SK-N-SH treated with all-trans-retinoic acid at 6 μM for 48 hours (cell line): ENCODE measurements around the gene ITFG2.

Experiments
- ATAC-seq: fragments of 200-7000 bp; cut with Tn5 transposase; 3 replicates; pipeline ENCODE4 v1.9.1; 2020; ENCODE audit warnings: mild to moderate bottlenecking, moderate library complexity
- ARNTL ChIP-seq: fragments of 450-650 bp; formaldehyde crosslinking; IDR thresholded peaks from 2 replicates; pipeline ENCODE4 v1.5.0; 2020; ENCODE audit warnings: low read depth, mild to moderate bottlenecking, moderate library complexity, borderline replicate concordance
- BACH2 ChIP-seq: fragments of 250-450 bp; sonication (Bioruptor Pico); IDR thresholded peaks from 2 replicates; pipeline ENCODE4 v1.9.0; 2021; ENCODE audit warnings: mild to moderate bottlenecking, borderline replicate concordance
- CSDC2 ChIP-seq: fragments of 250-450 bp; sonication (Bioruptor Pico); IDR thresholded peaks from 2 replicates; pipeline ENCODE4 v1.5.0; 2020; ENCODE audit warnings: mild to moderate bottlenecking, moderate library complexity
- ESRRG ChIP-seq: fragments of 250-450 bp; sonication (Bioruptor Pico); IDR thresholded peaks from 2 replicates; pipeline ENCODE4 v1.6.1; 2021; ENCODE audit warnings: mild to moderate bottlenecking
- GLIS3 ChIP-seq: fragments of 250-450 bp; sonication (Bioruptor Pico); IDR thresholded peaks from 2 replicates; pipeline ENCODE4 v1.5.0; 2020; ENCODE audit warnings: mild to moderate bottlenecking, moderate library complexity
- ISL1 ChIP-seq: fragments of 250-450 bp; sonication (Bioruptor Pico); IDR thresholded peaks from 2 replicates; pipeline ENCODE4 v2.1.2; 2022; ENCODE audit warnings: mild to moderate bottlenecking, moderate library complexity
- OSR1 ChIP-seq: fragments of 250-450 bp; sonication (Bioruptor Pico); IDR thresholded peaks from 2 replicates; pipeline ENCODE4 v1.8.0; 2022; ENCODE audit warnings: moderate library complexity, mild to moderate bottlenecking, inconsistent platforms
- PPARA ChIP-seq: fragments of 250-450 bp; sonication (Bioruptor Pico); IDR thresholded peaks from 2 replicates; pipeline ENCODE4 v1.5.0; 2020; ENCODE audit warnings: mild to moderate bottlenecking, borderline replicate concordance
- RARB ChIP-seq: fragments of 250-450 bp; sonication (Bioruptor Pico); IDR thresholded peaks from 2 replicates; pipeline ENCODE4 v1.8.0; 2021; ENCODE audit warnings: mild to moderate bottlenecking, moderate library complexity
- SNAI2 ChIP-seq: fragments of 250-450 bp; sonication (Bioruptor Pico); IDR thresholded peaks from 2 replicates; pipeline ENCODE4 v1.5.0; 2020; ENCODE audit warnings: mild to moderate bottlenecking, moderate library complexity
- TCF4 ChIP-seq: fragments of 250-450 bp; sonication (Bioruptor Pico); IDR thresholded peaks from 2 replicates; pipeline ENCODE4 v1.8.0; 2021; ENCODE audit warnings: mild to moderate bottlenecking, moderate library complexity, borderline replicate concordance
- TOX ChIP-seq: fragments of 250-450 bp; sonication (Bioruptor Pico); IDR thresholded peaks from 2 replicates; pipeline ENCODE4 v1.8.0; 2021; ENCODE audit warnings: mild to moderate bottlenecking, moderate library complexity, borderline replicate concordance
- ZC3H10 ChIP-seq: fragments of 250-450 bp; sonication (Bioruptor Pico); IDR thresholded peaks from 2 replicates; pipeline ENCODE4 v1.5.1; 2021; ENCODE audit warnings: mild to moderate bottlenecking, moderate library complexity
- ZFP3 ChIP-seq: fragments of 250-450 bp; sonication (Bioruptor Pico); IDR thresholded peaks from 2 replicates; pipeline ENCODE4 v1.5.0; 2020; ENCODE audit warnings: mild to moderate bottlenecking, moderate library complexity
- ZFP30 ChIP-seq: fragments of 450-650 bp; formaldehyde crosslinking; IDR thresholded peaks from 2 replicates; pipeline ENCODE4 v1.5.0; 2022; ENCODE audit warnings: mild to moderate bottlenecking, moderate library complexity
- ZNF565 ChIP-seq: fragments of 450-650 bp; formaldehyde crosslinking; conservative IDR thresholded peaks from 2 replicates; pipeline ENCODE4 v1.5.0; 2020; ENCODE audit warnings: low read depth, mild to moderate bottlenecking, moderate library complexity
- ZNF70 ChIP-seq: fragments of 450-650 bp; formaldehyde crosslinking; IDR thresholded peaks from 2 replicates; pipeline ENCODE4 v1.5.0; 2020; ENCODE audit warnings: mild to moderate bottlenecking, moderate library complexity
- TF ChIP-seq, protein P1 (sequence below): fragments of 250-450 bp; sonication (Bioruptor Pico); IDR thresholded peaks from 2 replicates; pipeline ENCODE4 v1.5.0; 2020; ENCODE audit warnings: mild to moderate bottlenecking, moderate library complexity
- TF ChIP-seq, protein P2 (sequence below): fragments of 250-450 bp; sonication (Bioruptor Pico); IDR thresholded peaks from 2 replicates; pipeline ENCODE4 v1.8.0; 2020; ENCODE audit warnings: mild to moderate bottlenecking, moderate library complexity, borderline replicate concordance
- TF ChIP-seq, protein P3 (sequence below): fragments of 250-450 bp; sonication (Bioruptor Pico); IDR thresholded peaks from 2 replicates; pipeline ENCODE4 v1.5.1; 2020; ENCODE audit warnings: low read depth, mild to moderate bottlenecking, moderate library complexity
- TF ChIP-seq, protein P4 (sequence below): fragments of 250-450 bp; sonication (Bioruptor Pico); IDR thresholded peaks from 2 replicates; pipeline ENCODE4 v1.5.1; 2021; ENCODE audit warnings: mild to moderate bottlenecking, moderate library complexity
- TF ChIP-seq, protein P5 (sequence below): fragments of 250-450 bp; sonication (Bioruptor Pico); IDR thresholded peaks from 2 replicates; pipeline ENCODE4 v1.8.0; 2021; ENCODE audit warnings: low read depth, mild to moderate bottlenecking, moderate library complexity, borderline replicate concordance

Gene ITFG2

DNA sequence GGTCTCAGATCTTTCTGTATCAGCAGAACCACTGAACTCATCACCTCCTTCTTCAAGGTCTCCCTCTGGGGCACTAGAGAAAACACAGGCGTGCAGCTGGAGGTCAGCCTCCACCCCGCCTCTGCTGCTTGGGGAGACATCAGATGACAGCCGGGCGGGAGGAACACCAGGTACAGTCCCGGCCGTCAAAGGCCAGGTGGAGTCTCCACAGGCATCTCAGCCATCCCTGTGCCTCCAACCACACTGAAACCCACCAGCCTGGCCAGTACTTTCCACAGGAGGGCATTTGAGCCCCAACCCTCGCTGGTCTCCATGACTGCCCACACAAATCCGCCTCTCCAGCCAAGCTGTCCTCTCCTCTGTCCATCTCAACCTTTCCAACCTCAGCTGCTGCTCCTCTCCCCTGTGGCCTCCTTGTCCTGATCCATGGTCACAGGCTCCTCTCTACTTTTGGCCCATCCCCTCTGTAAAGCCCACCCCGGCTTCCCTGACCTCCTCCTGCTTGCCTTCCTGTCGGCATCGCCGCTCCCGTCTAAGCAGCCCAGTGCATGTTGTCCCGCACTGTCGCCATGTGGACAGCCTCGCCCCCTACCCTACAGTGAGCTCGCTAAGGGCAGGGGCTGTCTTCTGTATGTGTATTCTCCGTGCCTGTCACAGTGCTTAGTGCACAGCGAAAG lies 39.1 kb upstream of the ITFG2 start:
- no peak for ATAC-seq
- TF ChIP-seq, protein P1, sequence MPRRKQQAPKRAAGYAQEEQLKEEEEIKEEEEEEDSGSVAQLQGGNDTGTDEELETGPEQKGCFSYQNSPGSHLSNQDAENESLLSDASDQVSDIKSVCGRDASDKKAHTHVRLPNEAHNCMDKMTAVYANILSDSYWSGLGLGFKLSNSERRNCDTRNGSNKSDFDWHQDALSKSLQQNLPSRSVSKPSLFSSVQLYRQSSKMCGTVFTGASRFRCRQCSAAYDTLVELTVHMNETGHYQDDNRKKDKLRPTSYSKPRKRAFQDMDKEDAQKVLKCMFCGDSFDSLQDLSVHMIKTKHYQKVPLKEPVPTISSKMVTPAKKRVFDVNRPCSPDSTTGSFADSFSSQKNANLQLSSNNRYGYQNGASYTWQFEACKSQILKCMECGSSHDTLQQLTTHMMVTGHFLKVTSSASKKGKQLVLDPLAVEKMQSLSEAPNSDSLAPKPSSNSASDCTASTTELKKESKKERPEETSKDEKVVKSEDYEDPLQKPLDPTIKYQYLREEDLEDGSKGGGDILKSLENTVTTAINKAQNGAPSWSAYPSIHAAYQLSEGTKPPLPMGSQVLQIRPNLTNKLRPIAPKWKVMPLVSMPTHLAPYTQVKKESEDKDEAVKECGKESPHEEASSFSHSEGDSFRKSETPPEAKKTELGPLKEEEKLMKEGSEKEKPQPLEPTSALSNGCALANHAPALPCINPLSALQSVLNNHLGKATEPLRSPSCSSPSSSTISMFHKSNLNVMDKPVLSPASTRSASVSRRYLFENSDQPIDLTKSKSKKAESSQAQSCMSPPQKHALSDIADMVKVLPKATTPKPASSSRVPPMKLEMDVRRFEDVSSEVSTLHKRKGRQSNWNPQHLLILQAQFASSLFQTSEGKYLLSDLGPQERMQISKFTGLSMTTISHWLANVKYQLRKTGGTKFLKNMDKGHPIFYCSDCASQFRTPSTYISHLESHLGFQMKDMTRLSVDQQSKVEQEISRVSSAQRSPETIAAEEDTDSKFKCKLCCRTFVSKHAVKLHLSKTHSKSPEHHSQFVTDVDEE (CRISPR knock-in tag), result no peak
- no peak for TF ChIP-seq CSDC2 (CRISPR knock-in tag)
- TF ChIP-seq, all 23 proteins: peak for 0

DNA sequence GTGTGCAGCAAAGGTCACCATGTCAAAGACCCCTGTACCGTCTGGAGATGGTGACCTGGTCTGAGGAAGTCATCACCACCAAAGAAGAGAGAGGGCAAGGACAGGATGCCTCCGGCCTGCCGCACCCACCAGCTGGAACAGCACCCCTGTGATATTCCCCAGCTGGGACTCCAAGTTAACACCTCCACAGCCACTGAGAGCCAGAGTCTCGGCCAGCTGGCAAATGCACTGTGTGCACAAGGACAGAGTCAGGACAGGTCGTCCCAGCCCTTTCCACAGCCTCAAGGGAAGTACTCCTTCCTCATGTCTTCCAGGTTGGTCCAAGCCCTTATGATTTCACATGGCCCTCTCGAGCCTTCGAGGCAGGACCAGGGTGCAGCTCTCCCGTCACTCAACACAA lies 37.0 kb upstream of the ITFG2 start:
- no peak for ATAC-seq
- TF ChIP-seq BACH2 (CRISPR knock-in tag), result no peak
- no peak for TF ChIP-seq ZFP30 (CRISPR knock-in tag)
- no peak for TF ChIP-seq GLIS3 (CRISPR knock-in tag)
- no peak for TF ChIP-seq ZNF70
- TF ChIP-seq ZC3H10, result no peak
- TF ChIP-seq, protein P2, sequence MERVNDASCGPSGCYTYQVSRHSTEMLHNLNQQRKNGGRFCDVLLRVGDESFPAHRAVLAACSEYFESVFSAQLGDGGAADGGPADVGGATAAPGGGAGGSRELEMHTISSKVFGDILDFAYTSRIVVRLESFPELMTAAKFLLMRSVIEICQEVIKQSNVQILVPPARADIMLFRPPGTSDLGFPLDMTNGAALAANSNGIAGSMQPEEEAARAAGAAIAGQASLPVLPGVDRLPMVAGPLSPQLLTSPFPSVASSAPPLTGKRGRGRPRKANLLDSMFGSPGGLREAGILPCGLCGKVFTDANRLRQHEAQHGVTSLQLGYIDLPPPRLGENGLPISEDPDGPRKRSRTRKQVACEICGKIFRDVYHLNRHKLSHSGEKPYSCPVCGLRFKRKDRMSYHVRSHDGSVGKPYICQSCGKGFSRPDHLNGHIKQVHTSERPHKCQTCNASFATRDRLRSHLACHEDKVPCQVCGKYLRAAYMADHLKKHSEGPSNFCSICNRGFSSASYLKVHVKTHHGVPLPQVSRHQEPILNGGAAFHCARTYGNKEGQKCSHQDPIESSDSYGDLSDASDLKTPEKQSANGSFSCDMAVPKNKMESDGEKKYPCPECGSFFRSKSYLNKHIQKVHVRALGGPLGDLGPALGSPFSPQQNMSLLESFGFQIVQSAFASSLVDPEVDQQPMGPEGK (CRISPR knock-in tag), result no peak
- TF ChIP-seq TCF4 (CRISPR knock-in tag), result no peak
- no peak for TF ChIP-seq RARB (CRISPR knock-in tag)
- no peak for TF ChIP-seq ESRRG (CRISPR knock-in tag)
- no peak for TF ChIP-seq PPARA (CRISPR knock-in tag)
- TF ChIP-seq ZNF565 (CRISPR knock-in tag), result no peak
- TF ChIP-seq ZFP3, result no peak
- no peak for TF ChIP-seq TOX (CRISPR knock-in tag)
- TF ChIP-seq OSR1 (CRISPR knock-in tag), result no peak
- TF ChIP-seq ARNTL (CRISPR knock-in tag), result no peak
- TF ChIP-seq, protein P3, sequence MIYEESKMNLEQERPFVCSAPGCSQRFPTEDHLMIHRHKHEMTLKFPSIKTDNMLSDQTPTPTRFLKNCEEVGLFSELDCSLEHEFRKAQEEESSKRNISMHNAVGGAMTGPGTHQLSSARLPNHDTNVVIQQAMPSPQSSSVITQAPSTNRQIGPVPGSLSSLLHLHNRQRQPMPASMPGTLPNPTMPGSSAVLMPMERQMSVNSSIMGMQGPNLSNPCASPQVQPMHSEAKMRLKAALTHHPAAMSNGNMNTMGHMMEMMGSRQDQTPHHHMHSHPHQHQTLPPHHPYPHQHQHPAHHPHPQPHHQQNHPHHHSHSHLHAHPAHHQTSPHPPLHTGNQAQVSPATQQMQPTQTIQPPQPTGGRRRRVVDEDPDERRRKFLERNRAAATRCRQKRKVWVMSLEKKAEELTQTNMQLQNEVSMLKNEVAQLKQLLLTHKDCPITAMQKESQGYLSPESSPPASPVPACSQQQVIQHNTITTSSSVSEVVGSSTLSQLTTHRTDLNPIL (CRISPR knock-in tag), result no peak

DNA sequence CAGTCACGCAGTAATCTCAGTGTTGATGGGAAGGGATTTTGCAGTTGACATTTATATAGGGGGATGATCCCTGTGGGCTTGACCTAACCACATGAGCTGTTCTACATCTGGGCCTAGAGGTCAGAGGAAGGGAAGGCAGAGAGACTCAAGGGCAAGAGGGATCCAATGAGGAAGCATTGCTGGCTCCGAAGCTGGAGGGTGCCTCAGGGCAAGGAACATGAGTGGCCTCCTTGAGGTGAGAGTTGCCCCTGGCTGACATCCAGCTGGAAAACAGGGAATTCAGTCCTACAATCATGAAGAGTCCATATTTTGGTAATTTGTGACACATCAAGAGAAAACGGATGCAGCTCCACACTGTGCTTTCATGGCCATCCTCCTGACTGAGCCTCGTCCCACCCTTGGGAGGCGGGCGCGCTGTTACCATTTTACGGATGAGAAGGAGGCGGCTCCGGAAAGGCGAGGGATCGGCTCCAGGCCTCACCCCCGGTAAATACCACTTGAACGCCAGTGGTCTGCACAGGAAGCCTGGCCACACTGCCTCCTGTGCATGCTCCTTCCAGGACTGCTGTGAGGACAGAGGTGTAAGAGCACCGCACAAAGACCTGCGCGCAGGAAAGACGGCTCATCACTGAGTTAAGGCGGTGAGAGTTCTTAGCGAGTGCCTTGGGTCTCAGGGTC lies 36.2 kb upstream of the ITFG2 start:
- ATAC-seq, result no peak
- TF ChIP-seq, protein P1 (CRISPR knock-in tag), result no peak
- TF ChIP-seq, protein P4, sequence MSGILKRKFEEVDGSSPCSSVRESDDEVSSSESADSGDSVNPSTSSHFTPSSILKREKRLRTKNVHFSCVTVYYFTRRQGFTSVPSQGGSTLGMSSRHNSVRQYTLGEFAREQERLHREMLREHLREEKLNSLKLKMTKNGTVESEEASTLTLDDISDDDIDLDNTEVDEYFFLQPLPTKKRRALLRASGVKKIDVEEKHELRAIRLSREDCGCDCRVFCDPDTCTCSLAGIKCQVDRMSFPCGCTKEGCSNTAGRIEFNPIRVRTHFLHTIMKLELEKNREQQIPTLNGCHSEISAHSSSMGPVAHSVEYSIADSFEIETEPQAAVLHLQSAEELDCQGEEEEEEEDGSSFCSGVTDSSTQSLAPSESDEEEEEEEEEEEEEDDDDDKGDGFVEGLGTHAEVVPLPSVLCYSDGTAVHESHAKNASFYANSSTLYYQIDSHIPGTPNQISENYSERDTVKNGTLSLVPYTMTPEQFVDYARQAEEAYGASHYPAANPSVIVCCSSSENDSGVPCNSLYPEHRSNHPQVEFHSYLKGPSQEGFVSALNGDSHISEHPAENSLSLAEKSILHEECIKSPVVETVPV, result no peak
- TF ChIP-seq OSR1 (CRISPR knock-in tag) (no peak), GLIS3 (CRISPR knock-in tag) (no peak), ZNF70 (no peak), TCF4 (CRISPR knock-in tag) (no peak), ARNTL (CRISPR knock-in tag) (no peak), BACH2 (CRISPR knock-in tag) (no peak), PPARA (CRISPR knock-in tag) (no peak), SNAI2 (no peak), ISL1 (CRISPR knock-in tag) (no peak), ZNF565 (CRISPR knock-in tag) (no peak), ESRRG (CRISPR knock-in tag) (no peak)
- TF ChIP-seq, protein P5, sequence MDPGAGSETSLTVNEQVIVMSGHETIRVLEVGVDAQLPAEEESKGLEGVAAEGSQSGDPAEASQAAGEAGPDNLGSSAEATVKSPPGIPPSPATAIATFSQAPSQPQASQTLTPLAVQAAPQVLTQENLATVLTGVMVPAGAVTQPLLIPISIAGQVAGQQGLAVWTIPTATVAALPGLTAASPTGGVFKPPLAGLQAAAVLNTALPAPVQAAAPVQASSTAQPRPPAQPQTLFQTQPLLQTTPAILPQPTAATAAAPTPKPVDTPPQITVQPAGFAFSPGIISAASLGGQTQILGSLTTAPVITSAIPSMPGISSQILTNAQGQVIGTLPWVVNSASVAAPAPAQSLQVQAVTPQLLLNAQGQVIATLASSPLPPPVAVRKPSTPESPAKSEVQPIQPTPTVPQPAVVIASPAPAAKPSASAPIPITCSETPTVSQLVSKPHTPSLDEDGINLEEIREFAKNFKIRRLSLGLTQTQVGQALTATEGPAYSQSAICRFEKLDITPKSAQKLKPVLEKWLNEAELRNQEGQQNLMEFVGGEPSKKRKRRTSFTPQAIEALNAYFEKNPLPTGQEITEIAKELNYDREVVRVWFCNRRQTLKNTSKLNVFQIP, result no peak
- TF ChIP-seq, protein P3 (CRISPR knock-in tag), result no peak
